ENCODE measurements around the gene THBD.

THBD gene, protein sequence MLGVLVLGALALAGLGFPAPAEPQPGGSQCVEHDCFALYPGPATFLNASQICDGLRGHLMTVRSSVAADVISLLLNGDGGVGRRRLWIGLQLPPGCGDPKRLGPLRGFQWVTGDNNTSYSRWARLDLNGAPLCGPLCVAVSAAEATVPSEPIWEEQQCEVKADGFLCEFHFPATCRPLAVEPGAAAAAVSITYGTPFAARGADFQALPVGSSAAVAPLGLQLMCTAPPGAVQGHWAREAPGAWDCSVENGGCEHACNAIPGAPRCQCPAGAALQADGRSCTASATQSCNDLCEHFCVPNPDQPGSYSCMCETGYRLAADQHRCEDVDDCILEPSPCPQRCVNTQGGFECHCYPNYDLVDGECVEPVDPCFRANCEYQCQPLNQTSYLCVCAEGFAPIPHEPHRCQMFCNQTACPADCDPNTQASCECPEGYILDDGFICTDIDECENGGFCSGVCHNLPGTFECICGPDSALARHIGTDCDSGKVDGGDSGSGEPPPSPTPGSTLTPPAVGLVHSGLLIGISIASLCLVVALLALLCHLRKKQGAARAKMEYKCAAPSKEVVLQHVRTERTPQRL

DNA sequence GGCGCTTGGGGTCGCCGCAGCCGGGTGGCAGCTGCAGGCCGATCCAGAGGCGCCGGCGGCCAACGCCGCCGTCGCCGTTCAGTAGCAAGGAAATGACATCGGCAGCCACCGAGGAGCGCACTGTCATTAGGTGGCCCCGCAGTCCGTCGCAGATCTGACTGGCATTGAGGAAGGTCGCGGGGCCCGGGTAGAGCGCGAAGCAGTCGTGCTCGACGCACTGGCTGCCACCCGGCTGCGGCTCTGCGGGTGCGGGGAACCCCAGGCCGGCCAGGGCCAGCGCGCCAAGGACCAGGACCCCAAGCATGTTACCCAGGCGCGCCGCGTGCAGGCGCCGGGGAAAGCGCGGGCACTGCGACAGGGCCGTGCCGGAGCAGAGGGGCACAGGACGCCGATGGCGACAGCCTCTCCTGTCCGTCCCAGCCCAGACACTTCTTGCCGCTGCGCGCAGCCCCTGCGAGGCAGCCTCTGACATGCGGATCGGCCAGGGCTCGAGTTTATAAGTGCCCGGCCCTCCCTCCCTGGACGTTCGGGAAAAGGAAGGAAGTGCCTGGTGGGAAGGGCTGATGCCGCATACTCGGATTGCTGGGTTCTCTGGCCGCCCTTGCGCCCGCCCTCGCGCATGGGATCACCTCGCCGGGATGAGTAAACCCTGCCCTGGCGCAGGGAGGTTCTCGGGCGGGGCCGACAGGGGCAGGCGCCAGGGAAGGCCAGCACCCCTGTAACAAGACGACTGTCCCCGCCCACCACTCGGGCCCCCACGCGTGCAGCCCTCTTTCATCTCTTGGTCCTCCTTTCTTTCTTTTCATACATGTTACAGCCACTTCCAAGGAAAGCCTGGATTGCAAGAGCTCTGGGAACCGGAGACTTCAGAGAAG, at the start of gene THBD:
TSS of gene THBD (minus strand) at position 472 of the 875 bp plus-strand sequence. CDS start at position 304, 168 bp downstream.
- DNase-seq: peak; percentile 3 to 7

DNA sequence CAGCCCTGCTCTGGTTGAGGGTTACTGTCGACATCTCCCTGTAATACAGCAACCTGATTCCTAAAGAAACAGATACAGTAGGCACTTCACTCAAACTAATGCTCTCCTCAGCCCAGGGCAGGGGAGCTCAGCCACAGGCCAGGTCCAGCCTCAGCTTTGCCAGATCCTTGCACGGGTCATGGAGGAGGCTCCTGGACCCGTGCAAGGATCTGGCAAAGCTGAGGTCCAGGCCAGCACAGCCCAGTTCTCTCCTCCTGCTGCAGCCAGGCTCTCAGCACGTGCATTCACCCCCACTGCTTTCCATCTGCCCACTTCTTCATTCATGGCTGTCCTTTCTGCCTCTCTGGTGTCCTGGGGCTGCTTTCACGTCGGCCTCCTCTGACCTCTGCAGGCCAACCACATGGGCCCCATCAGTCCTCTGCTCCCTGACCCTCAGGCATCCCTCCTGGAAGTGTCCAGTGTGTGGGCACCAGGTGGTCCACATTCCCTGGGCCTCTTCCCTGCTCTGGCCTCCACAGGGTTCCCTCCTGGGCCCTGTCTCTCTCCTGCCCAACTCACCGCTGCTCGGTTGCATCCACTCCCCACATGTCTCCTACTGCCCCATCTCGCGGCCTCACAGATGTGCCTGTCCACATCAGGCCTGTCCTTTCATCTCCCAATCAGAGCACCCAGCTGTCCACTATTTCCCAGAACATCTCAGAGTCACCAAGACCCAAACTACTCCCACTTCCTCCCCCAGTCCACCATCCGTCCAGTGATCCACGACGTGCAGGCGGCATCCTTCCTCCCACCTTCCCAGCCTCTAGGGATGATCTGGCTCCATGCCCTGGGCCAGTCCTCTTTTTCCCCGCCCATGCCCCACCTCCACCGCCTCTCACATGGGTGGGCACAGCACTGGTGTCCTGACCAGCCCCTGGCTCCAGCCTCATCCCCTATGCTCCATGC, 48.4 kb upstream of the THBD start:
- DNase-seq: no peak

DNA sequence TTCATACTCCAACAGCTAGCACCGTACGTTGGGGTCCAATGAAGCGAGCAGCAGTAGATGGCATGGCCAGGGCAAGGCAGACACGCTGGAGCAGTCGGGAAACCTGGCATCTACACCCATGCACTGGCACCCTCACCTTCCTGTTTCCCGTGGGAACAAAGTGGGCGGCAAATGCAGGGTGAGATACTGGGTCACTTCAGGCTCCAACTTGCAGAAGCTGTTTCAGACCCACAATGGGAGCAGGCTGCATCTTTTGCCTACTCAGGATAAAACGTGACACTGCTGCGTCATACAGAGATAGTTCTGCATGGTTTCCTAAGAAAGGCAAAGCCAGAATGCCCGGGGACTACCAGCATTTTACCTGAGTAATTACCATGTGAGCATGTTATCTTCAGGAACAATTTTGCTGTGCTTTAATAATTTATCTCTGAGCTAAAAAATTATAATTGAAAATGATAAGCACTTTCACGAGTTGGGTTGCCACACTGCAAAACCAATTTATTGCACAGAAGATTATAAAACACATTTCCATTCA, 47.6 kb upstream of the THBD start:
- no peak for DNase-seq

DNA sequence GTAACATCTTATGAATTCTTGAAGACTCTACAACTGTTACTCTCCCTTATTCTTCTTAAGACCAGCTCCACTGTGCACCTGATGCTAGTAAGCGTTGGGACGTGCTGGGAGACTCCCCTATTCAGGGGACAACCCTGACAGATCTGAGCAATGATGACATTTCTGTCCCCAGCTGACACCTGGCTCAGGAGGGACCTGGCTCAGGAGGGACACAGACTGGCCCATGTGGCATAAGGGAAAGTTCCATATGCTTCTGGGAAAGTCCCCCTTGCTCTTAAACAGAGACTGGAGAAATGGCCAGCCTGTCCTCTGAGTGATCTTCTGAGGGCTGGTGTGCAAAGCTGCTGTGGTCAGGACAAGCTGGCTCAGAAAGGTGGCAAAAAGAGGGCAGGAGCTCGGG, 46.6 kb upstream of the THBD start:
- no peak for DNase-seq

DNA sequence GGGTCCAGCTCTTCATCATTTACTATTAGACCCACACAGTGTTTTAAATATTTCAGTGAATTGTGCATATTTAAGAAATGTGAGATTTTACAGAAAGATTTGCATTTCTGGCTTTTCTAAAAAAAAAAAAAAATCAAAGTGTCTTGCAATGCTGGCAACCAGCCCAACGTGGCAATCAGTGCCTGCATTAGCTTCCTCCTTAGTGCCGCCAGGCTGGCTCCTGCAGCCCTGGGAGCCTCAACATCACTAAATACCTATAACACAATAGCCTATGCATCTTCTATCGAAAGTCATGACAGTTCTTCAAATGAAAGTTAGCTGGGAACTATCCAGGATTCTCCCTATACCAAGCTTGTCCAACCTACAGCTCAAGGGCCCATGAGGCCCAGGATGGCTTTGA, 46.0 kb upstream of the THBD start:
- DNase-seq: no peak

GRCh38 chr20:23094927-23095326, 45.5 kb upstream of the THBD start:
- DNase-seq: no peak

GRCh38 chr20:23094213-23094896, 44.9 kb upstream of the THBD start:
- DNase-seq: no peak

GRCh38 chr20:23093613-23094012, 44.1 kb upstream of the THBD start:
- DNase-seq: no peak

GRCh38 chr20:23092861-23093495, 43.5 kb upstream of the THBD start:
- no peak for DNase-seq

GRCh38 chr20:23092384-23092756, 42.9 kb upstream of the THBD start:
- DNase-seq: no peak

DNA sequence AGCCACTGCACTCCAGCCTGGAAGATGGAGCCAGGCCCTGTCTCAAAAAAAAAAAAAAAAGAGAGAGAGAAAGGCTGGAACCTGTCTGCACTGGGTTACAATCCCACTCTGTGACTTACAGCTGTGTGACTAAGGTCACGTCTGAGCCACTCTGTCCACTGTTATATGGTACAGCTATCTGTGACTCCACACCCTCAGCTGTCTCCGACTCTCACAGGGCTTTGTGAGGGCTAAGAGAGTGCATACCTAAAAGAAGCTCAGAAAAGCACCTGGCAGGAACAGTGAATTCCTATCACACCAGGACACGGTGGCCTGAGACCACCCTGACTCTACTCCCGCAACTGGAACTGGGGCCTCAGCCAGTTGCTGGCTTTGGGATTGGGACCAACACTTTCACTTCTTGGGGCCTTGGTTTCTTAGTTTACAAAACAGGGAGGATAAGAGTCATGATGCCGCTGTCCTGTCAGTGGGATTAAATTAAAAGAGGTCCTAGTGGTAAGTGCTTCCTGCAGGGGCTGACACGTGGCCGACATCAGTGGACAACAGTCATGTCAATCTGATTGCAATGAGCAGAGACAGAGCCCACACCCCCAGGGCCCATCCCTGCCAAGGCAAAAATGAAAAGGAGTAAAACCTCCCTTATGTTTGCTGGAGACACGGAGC, 42.4 kb upstream of the THBD start:
- no peak for DNase-seq

DNA sequence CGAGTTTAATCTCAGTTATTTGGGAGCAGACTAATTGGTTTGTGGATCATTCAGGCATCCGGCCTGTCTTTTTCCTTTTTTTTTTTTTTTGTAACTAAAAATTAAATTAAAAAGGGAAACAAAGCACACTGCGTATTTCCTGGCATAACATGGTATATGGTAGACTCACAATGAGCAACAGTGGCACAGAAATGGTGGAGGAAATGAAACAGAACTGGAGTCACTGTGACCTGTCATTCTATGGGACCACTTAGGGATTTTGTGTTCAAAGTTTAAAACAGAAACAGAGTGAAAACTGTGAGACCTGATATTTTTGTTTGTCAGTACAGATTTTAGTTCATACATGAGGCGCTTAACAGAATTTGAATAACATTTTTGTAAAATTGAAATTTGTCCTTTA, 41.4 kb upstream of the THBD start:
- no peak for DNase-seq

GRCh38 chr20:23090147-23090546, 40.7 kb upstream of the THBD start:
- no peak for DNase-seq

- no peak for DNase-seq
These were observed 39.4 kb upstream of the THBD start for GRCh38 chr20:23088866-23089265.

- DNase-seq: no peak
These were observed 38.2 kb upstream of the THBD start for GRCh38 chr20:23087587-23088251.

DNA sequence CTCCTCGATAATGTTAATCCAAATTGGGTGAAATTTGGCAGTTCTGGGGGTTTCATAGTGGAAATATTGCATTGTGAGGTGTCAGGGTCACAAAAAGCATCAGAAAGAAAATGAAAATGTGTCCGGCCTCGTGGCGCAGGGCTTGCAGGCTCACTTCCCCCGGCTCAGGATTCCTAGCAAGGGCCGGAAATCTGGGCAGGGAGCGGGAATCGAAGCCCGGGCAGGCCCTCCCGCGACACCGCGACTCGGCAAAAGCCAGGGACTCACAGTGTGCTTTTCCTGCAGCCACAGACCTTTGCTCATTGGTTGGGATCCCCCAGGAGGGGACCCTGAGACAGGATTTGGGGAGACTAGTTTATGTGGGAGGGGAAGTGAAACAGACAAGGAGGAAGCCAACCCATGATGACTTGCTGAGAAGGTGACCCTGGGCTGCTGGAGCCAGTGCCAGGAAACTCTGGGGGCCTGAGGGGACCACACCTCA, 37.5 kb upstream of the THBD start:
- no peak for DNase-seq

- peak in 1 of 2 experiments; percentile 20 for DNase-seq
These were observed 36.6 kb upstream of the THBD start, which contains the start of gene CD93 for GRCh38 chr20:23086056-23086566. CD93 (minus strand) TSS chr20:23086324; CDS start chr20:23086192, 132 bp downstream.

- no peak for DNase-seq
These were observed 36.1 kb upstream of the THBD start for GRCh38 chr20:23085436-23086055.

DNA sequence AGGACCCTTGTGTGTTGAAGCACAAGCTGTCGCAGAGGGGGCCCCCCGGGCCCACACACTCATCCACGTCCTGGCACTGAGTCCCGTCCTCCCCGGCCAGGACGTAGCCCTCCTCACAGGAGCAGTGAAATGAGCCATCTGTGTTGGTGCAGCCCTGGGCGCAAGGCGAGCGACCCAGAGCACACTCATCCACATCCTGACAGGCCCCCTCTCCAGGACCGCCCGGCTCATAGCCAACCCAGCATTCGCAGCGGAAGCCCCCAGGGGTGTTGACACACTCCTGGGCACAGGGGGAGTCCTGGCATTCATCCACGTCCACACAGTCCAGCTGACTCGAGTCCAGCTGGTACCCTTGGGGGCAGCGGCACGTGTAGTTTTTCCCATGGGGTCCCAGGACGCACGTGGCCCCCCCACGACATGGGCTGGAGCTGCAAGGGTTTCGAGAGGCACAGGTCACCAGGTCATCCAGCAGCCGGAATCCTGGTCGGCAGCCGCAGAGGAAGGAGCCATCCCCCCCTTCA, 35.4 kb upstream of the THBD start:
- no peak for DNase-seq
